Measurements from ENCODE around the gene GBX2. TPM values are rescaled to one million over a fixed set of nuclear protein-coding genes. Genes with fewer than 3 reads are reported as not detected.
"Not testable (repeated sequence)": the region's sequence is repeated elsewhere in the genome, so short reads cannot be mapped to it uniquely, and the experiment has no call there.

The GBX2 gene
- total RNA-seq, 6 experiments from 2014 or later = not detected

- DNase-seq = no peak
- WGBS (ENCODE audit: insufficient coverage, low coverage, low lambda C conversion rate, missing lambda C conversion rate) = no CpG with 5 or more reads among the region's 16 CpGs
- H3K36me3 ChIP-seq = no peaks in the 10 kb centered on the region
- H3K4me3 ChIP-seq = no peak overlapping the region
- no peaks in the 10 kb centered on the region for H3K27me3 ChIP-seq
- TF ChIP-seq POLR2A (IDR thresholded peaks at IDR 0.05) (no peak), CTCF (IDR thresholded peaks at IDR 0.05) (no peak)
- intact Hi-C loops (cut with DNase I) = no loop called here
- peaks cover 0 to 5% (median 0%) of the 10 kb centered on the region in 4 donors for H3K9me3 ChIP-seq
- no peaks in the 10 kb centered on the region for H3K4me1 ChIP-seq
- ATAC-seq = no peak
- H3K27ac ChIP-seq = no peak overlapping the region
Observed at GRCh38 chr2:236156095-236156859, 11.9 kb downstream of the GBX2 start.

- intact Hi-C loops (cut with DNase I) = no loop called here
- TF ChIP-seq CTCF (IDR thresholded peaks at IDR 0.05) (no peak), POLR2A (IDR thresholded peaks at IDR 0.05) (no peak)
- H3K36me3 ChIP-seq = no peaks in the 10 kb centered on the region
- WGBS (ENCODE audit: insufficient coverage, low coverage, low lambda C conversion rate, missing lambda C conversion rate) = 64% methylated on average over 3 of the region's 3 CpGs
- DNase-seq (no peak), ATAC-seq (no peak)
- no peak overlapping the region for H3K4me3 ChIP-seq
- no peaks in the 10 kb centered on the region for H3K27me3 ChIP-seq
- peaks cover 0 to 5% (median 0%) of the 10 kb centered on the region in 4 donors for H3K9me3 ChIP-seq
- no peak overlapping the region for H3K27ac ChIP-seq
- H3K4me1 ChIP-seq = no peaks in the 10 kb centered on the region
Observed at GRCh38 chr2:236155406-236155805, 12.8 kb downstream of the GBX2 start.

- DNase-seq (no peak), ATAC-seq (no peak)
- intact Hi-C loops (cut with DNase I) = no loop called here
Observed at GRCh38 chr2:236146436-236146835, 21.8 kb downstream of the GBX2 start.

GRCh38 chr2:236143811-236144210 lies 24.4 kb downstream of the GBX2 start:
- WGBS (ENCODE audit: insufficient coverage, low coverage, low lambda C conversion rate, missing lambda C conversion rate) = 80% methylated on average over 7 of the region's 10 CpGs
- no peak for DNase-seq
- H3K27me3 ChIP-seq = no peaks in the 10 kb centered on the region
- no peaks in the 10 kb centered on the region for H3K4me1 ChIP-seq
- H3K36me3 ChIP-seq = no peaks in the 10 kb centered on the region
- no peak overlapping the region for H3K4me3 ChIP-seq
- intact Hi-C loops (cut with DNase I) = no loop called here
- no peak overlapping the region for H3K27ac ChIP-seq
- no peak for ATAC-seq
- TF ChIP-seq CTCF (IDR thresholded peaks at IDR 0.05) (no peak), POLR2A (IDR thresholded peaks at IDR 0.05) (no peak)
- H3K9me3 ChIP-seq = no peaks in the 10 kb centered on the region

More at GRCh38 chr2:236146436-236146835, 21.8 kb downstream of the GBX2 start:
- TF ChIP-seq CTCF (IDR thresholded peaks at IDR 0.05) = no peak
- no peak for TF ChIP-seq POLR2A (IDR thresholded peaks at IDR 0.05)
- no peaks in the 10 kb centered on the region for H3K4me1 ChIP-seq
- no peaks in the 10 kb centered on the region for H3K36me3 ChIP-seq
- no peak overlapping the region for H3K4me3 ChIP-seq
- H3K9me3 ChIP-seq = no peaks in the 10 kb centered on the region
- 81% methylated on average over 6 of the region's 7 CpGs for WGBS (ENCODE audit: insufficient coverage, low coverage, low lambda C conversion rate, missing lambda C conversion rate)
- no peak overlapping the region for H3K27ac ChIP-seq
- H3K27me3 ChIP-seq = no peaks in the 10 kb centered on the region

GRCh38 chr2:236141616-236142015 lies 26.6 kb downstream of the GBX2 start:
- H3K36me3 ChIP-seq; H3K4me1 ChIP-seq; intact Hi-C loops (cut with DNase I); H3K27ac ChIP-seq; ATAC-seq; DNase-seq; H3K4me3 ChIP-seq; H3K27me3 ChIP-seq; H3K9me3 ChIP-seq: not testable (repeated sequence)
- 82% methylated on average over 9 of the region's 11 CpGs for WGBS (ENCODE audit: insufficient coverage, low coverage, low lambda C conversion rate, missing lambda C conversion rate)
